ENCODE results near the gene BCCIP. TPM values are rescaled to one million over a fixed set of nuclear protein-coding genes. Genes with fewer than 3 reads are reported as not detected.

The BCCIP gene
- total and polyA plus RNA-seq, 2 donors (not counting 1 experiment from before 2014, with no cell fraction given) = 10.5 to 40.7 TPM

DNA sequence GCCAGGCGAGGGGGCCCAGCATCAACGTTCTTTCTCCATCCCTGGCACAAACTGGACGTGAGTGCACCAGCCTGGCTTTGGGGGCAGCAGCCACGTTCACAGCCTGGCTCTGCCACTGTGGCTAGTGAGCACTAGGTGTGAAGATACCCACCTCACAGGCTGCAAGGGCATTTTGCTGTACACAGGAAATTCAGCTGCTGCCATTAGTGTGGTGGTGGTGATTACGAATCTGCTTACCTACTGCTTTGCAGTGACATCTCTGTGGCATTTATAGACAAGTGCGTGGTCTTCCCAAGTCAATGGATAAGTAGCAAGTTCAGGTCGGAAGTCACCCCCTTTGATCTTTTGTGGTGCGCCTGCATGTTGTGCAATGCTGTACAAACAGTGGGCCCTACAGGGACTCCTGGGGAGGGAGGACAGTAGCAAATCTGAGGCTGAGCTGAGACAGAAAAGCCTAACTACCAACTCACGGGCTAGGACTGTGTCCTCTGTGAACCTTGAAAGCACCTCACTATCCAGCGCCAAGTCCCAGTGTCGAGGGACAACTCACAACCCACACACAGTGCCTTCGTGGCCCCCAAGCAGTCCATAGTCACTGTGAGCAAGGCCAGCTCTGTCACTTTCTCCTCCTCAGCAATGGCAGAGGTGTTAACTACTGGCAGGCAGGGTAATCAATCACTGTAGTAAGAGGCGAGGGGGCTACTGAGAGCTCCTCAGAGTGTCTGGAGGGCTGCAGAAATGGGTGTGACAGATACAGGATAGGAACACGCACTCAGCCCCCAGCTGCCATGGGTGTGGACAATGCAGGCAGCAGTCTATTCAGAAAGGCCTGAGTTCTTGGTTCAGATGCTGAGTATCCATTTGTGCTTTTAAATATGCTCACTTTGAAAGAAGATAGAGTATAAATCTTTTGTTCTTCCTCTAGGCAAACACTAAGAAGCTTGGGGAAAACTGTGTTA lies 30.7 kb upstream of the BCCIP start:
- Histone ChIP-seq H3K9me3 (ENCODE audit: control extremely low read depth in 1 of 3, control insufficient read depth in 2 of 3, insufficient read depth in 1 of 3, low read length in 2 of 3) (no peaks in the 10 kb centered on the region), H3K4me3 (ENCODE audit: control extremely low read depth in 1 of 5, extremely low read depth in 1 of 5, insufficient read depth in 1 of 5, low read depth in 2 of 5, low read length in 4 of 5) (no peak overlapping the region), H3K27ac (ENCODE audit: low read length in 2 of 2) (no peak overlapping the region), H3K4me2 (replicated peaks; ENCODE audit: low read depth, low read length, poor library complexity, severe bottlenecking) (no peak overlapping the region), H3K4me1 (ENCODE audit: control insufficient read depth in 2 of 2, insufficient read depth in 2 of 2, low read length in 2 of 2) (no peaks in the 10 kb centered on the region), H3K36me3 (replicated peaks in 1 of 2; ENCODE audit: control extremely low read depth in 1 of 2, control insufficient read depth in 1 of 2, extremely low read depth in 1 of 2, insufficient read depth in 2 of 2, low read length in 1 of 2) (peaks cover 10 to 43% of the 10 kb centered on the region in 2 experiments), H3K9ac (ENCODE audit: low read length) (no peak overlapping the region), H3K79me2 (ENCODE audit: control insufficient read depth, insufficient read depth, low read length) (no peaks in the 10 kb centered on the region), H4K20me1 (ENCODE audit: control insufficient read depth, insufficient read depth, low read length, poor library complexity, severe bottlenecking) (no peaks in the 10 kb centered on the region), H2AFZ (ENCODE audit: insufficient read depth, low read depth, low read length, poor library complexity, severe bottlenecking) (no peak overlapping the region), H3K27me3 (replicated peaks in 1 of 4; ENCODE audit: control extremely low read depth in 1 of 4, control insufficient read depth in 3 of 4, insufficient read depth in 4 of 4, low read length in 3 of 4) (no peaks in the 10 kb centered on the region)
- DNase-seq = no peak
- POLR2A ChIA-PET = no interaction called here
- intact Hi-C loops (cut with micrococcal nuclease) = no loop called here
- ATAC-seq (ENCODE audit: low read depth) = no peak
- Mint-ChIP-seq H3K4me1 (no peaks in the 10 kb centered on the region), H3K9me3 (ENCODE audit: insufficient read depth) (no peaks in the 10 kb centered on the region), H3K27me3 (no peaks in the 10 kb centered on the region), H3K4me3 (no peak overlapping the region), H3K27ac (no peak overlapping the region)
- TF ChIP-seq EZH2 (IDR thresholded peaks at IDR 0.05; ENCODE audit: borderline replicate concordance, insufficient read depth, low read depth, low read length, poor library complexity, severe bottlenecking) = no peak
- TF ChIP-seq, protein P1, sequence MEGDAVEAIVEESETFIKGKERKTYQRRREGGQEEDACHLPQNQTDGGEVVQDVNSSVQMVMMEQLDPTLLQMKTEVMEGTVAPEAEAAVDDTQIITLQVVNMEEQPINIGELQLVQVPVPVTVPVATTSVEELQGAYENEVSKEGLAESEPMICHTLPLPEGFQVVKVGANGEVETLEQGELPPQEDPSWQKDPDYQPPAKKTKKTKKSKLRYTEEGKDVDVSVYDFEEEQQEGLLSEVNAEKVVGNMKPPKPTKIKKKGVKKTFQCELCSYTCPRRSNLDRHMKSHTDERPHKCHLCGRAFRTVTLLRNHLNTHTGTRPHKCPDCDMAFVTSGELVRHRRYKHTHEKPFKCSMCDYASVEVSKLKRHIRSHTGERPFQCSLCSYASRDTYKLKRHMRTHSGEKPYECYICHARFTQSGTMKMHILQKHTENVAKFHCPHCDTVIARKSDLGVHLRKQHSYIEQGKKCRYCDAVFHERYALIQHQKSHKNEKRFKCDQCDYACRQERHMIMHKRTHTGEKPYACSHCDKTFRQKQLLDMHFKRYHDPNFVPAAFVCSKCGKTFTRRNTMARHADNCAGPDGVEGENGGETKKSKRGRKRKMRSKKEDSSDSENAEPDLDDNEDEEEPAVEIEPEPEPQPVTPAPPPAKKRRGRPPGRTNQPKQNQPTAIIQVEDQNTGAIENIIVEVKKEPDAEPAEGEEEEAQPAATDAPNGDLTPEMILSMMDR (IDR thresholded peaks at IDR 0.05) = no peak
- CTCF ChIA-PET = no interaction called here
- over 99% methylated on average over 11 of the region's 14 CpGs for WGBS (ENCODE audit: insufficient coverage)

DNA sequence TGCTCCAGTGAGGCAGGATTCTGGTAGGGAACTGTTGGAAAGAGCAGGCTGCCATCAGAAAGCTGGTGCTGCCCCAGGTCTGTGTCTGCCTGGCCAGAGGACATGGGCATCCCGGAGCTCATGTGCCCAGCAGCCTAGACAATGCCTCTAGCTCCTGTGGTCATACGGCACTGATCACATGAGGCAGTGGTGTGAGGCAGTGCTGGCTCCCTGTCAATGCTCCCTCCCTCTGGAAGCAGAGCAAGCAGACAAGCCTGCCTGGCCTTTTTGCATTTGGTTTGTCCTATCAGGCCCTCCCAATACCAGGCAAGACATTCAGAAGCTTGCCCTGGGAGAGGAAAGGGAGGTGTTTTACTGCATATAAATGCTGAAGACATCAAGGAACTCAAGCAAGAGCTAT lies 28.2 kb upstream of the BCCIP start:
- POLR2A ChIA-PET = no interaction called here
- H3K4me1 Mint-ChIP-seq = no peaks in the 10 kb centered on the region
- 100% methylated on average over 2 of the region's 2 CpGs for WGBS (ENCODE audit: insufficient coverage)
- H3K4me3 Mint-ChIP-seq = no peak overlapping the region
- no peaks in the 10 kb centered on the region for H3K4me1 ChIP-seq (ENCODE audit: control insufficient read depth in 2 of 2, insufficient read depth in 2 of 2, low read length in 2 of 2)
- no peaks in the 10 kb centered on the region for H3K79me2 ChIP-seq (ENCODE audit: control insufficient read depth, insufficient read depth, low read length)
- TF ChIP-seq, protein P1 (IDR thresholded peaks at IDR 0.05) = no peak
- no peak for TF ChIP-seq EZH2 (IDR thresholded peaks at IDR 0.05; ENCODE audit: borderline replicate concordance, insufficient read depth, low read depth, low read length, poor library complexity, severe bottlenecking)
- ATAC-seq (ENCODE audit: low read depth) (no peak), DNase-seq (no peak)
- no peak overlapping the region for H3K27ac Mint-ChIP-seq
- CTCF ChIA-PET = interaction anchor here (0.6 kb wide), 1 partner anchor 72 kb away, joined by 4 read pairs; no protein-coding TSS in a partner anchor
- peaks cover 10 to 42% of the 10 kb centered on the region in 2 experiments for H3K36me3 ChIP-seq (replicated peaks in 1 of 2; ENCODE audit: control extremely low read depth in 1 of 2, control insufficient read depth in 1 of 2, extremely low read depth in 1 of 2, insufficient read depth in 2 of 2, low read length in 1 of 2)
- H3K27ac ChIP-seq (ENCODE audit: low read length in 2 of 2) = no peak overlapping the region
- H3K4me3 ChIP-seq (ENCODE audit: control extremely low read depth in 1 of 5, extremely low read depth in 1 of 5, insufficient read depth in 1 of 5, low read depth in 2 of 5, low read length in 4 of 5) = no peak overlapping the region
- no peaks in the 10 kb centered on the region for H3K27me3 ChIP-seq (replicated peaks in 1 of 4; ENCODE audit: control extremely low read depth in 1 of 4, control insufficient read depth in 3 of 4, insufficient read depth in 4 of 4, low read length in 3 of 4)
- H4K20me1 ChIP-seq (ENCODE audit: control insufficient read depth, insufficient read depth, low read length, poor library complexity, severe bottlenecking) = no peaks in the 10 kb centered on the region
- no peaks in the 10 kb centered on the region for H3K9me3 ChIP-seq (ENCODE audit: control extremely low read depth in 1 of 3, control insufficient read depth in 2 of 3, insufficient read depth in 1 of 3, low read length in 2 of 3)
- H3K9me3 Mint-ChIP-seq (ENCODE audit: insufficient read depth) = no peaks in the 10 kb centered on the region
- H3K27me3 Mint-ChIP-seq = no peaks in the 10 kb centered on the region
- H2AFZ ChIP-seq (ENCODE audit: insufficient read depth, low read depth, low read length, poor library complexity, severe bottlenecking) = no peak overlapping the region
- no peak overlapping the region for H3K9ac ChIP-seq (ENCODE audit: low read length)
- no peak overlapping the region for H3K4me2 ChIP-seq (replicated peaks; ENCODE audit: low read depth, low read length, poor library complexity, severe bottlenecking)
- intact Hi-C loops (cut with micrococcal nuclease) = no loop called here

Measured in B cell (primary cell).